Thoracic aorta (tissue), 2 donors: ENCODE measurements around the gene POC5. TPM values are rescaled to one million over a fixed set of nuclear protein-coding genes. Genes with fewer than 3 reads are reported as not detected.

Source experiments
- ATAC-seq: fragments of 150-250 bp; one replicate; pipeline ENCODE4 v1.8.0; 2017; ENCODE audit warnings: low read depth; ENCODE audit not compliant: insufficient number of reproducible peaks, low FRiP score
- DNase-seq: peaks from one replicate; pipeline ENCODE4 v3.0.0-alpha.2; 2020; ENCODE audit warnings: low spot score
- H3K27ac ChIP-seq, 2 donors: fragments of 200-600 bp; sonication (generic); 1 replicate in 1 of 2; 2 replicates in 1 of 2; pipeline ENCODE4 v1.5.1; 2016; ENCODE audit warnings: mild to moderate bottlenecking in 2 of 2, moderate library complexity in 2 of 2
- H3K27me3 ChIP-seq: fragments of 200-600 bp; sonication (generic); replicated peaks from 2 replicates; pipeline ENCODE4 v1.6.0; 2016; ENCODE audit warnings: mild to moderate bottlenecking; ENCODE audit not compliant: insufficient read depth
- H3K36me3 ChIP-seq: fragments of 200-600 bp; sonication (generic); one replicate; pipeline ENCODE4 v1.5.1; 2016
- H3K4me1 ChIP-seq, 2 donors: fragments of 200-600 bp; sonication (generic); 1 replicate in 1 of 2; 2 replicates in 1 of 2; pipeline versions ENCODE4 v1.5.1 to v1.6.0; 2016; ENCODE audit warnings: low read depth in 2 of 2, mild to moderate bottlenecking in 1 of 2; ENCODE audit not compliant: control insufficient read depth in 1 of 2
- H3K4me3 ChIP-seq: fragments of 200-600 bp; sonication (generic); 2 replicates; pipeline ENCODE4 v1.5.1; 2016; ENCODE audit warnings: mild to moderate bottlenecking
- H3K9me3 ChIP-seq: fragments of 200-600 bp; sonication (generic); 2 replicates; pipeline ENCODE4 v1.5.1; 2016
- total RNA-seq, 2 donors: library from RNA; depleted of rRNA; stranded (reverse); fragments of >200 nt; gene quantifications; one replicate each; pipeline versions ENCODE4 v1.1.0 to v1.2.3, GENCODE V29; 2016
- TF ChIP-seq, protein P1 (sequence below): fragments of 200-600 bp; sonication (generic); IDR thresholded peaks from one replicate; pipeline ENCODE4 v1.5.1; 2019; ENCODE audit warnings: antibody characterized with exemption

Gene POC5
- total RNA-seq, 2 donors from 2014 or later: 5.1 to 18.4 TPM

GRCh38 chr5:75716715-75717081 lies 539 bp downstream of the POC5 start:
- DNase-seq (no peak), ATAC-seq (no peak)
- Histone ChIP-seq H3K4me1 (peaks cover 4 to 11% of the 10 kb centered on the region in 2 donors), H3K9me3 (no peaks in the 10 kb centered on the region), H3K4me3 (peak overlapping the region; percentile 77), H3K27ac (peak overlapping the region; percentile 72 to 73), H3K36me3 (peaks cover 2% of the 10 kb centered on the region), H3K27me3 (no peaks in the 10 kb centered on the region)
- TF ChIP-seq, protein P1, sequence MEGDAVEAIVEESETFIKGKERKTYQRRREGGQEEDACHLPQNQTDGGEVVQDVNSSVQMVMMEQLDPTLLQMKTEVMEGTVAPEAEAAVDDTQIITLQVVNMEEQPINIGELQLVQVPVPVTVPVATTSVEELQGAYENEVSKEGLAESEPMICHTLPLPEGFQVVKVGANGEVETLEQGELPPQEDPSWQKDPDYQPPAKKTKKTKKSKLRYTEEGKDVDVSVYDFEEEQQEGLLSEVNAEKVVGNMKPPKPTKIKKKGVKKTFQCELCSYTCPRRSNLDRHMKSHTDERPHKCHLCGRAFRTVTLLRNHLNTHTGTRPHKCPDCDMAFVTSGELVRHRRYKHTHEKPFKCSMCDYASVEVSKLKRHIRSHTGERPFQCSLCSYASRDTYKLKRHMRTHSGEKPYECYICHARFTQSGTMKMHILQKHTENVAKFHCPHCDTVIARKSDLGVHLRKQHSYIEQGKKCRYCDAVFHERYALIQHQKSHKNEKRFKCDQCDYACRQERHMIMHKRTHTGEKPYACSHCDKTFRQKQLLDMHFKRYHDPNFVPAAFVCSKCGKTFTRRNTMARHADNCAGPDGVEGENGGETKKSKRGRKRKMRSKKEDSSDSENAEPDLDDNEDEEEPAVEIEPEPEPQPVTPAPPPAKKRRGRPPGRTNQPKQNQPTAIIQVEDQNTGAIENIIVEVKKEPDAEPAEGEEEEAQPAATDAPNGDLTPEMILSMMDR: no peak

- Histone ChIP-seq H3K4me3 (no peak overlapping the region), H3K27me3 (no peaks in the 10 kb centered on the region), H3K9me3 (no peaks in the 10 kb centered on the region), H3K4me1 (peaks cover 4 to 11% of the 10 kb centered on the region in 2 donors), H3K36me3 (peaks cover 2% of the 10 kb centered on the region), H3K27ac (no peak overlapping the region)
- no peak for ATAC-seq
- TF ChIP-seq, protein P1: no peak
- no peak for DNase-seq
Measured at GRCh38 chr5:75712091-75712490, 5.1 kb downstream of the POC5 start.

DNA sequence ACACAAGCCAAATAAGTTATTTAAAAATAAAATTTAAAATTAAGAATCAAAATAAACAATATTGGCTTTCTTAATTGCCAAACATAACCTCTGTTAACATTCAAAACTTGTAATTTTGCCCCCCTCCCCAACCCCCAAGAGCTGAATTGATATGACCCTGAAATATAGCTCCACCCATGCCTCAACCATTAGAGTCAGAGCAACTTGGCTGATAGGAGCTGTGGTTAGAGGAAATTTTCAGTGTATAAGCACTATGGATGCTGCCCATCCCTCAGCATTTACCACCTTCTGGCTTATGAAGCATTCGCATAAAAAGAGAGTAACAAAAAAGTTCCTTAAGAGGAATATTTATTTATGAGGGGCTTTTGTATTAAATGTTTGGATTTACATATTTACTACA lies 6.1 kb downstream of the POC5 start:
- DNase-seq (no peak), ATAC-seq (no peak)
- Histone ChIP-seq H3K4me1 (peaks cover 4 to 5% of the 10 kb centered on the region in 2 donors), H3K36me3 (peaks cover 2% of the 10 kb centered on the region), H3K27me3 (no peaks in the 10 kb centered on the region), H3K4me3 (no peak overlapping the region), H3K9me3 (no peaks in the 10 kb centered on the region), H3K27ac (no peak overlapping the region)
- TF ChIP-seq, protein P1: no peak

- no peaks in the 10 kb centered on the region for H3K4me1 ChIP-seq
- no peaks in the 10 kb centered on the region for H3K27me3 ChIP-seq
- no peak overlapping the region for H3K4me3 ChIP-seq
- H3K9me3 ChIP-seq: no peaks in the 10 kb centered on the region
- H3K27ac ChIP-seq: no peak overlapping the region
- DNase-seq (no peak), ATAC-seq (no peak)
- TF ChIP-seq, protein P1: no peak
- peaks cover 2% of the 10 kb centered on the region for H3K36me3 ChIP-seq
Measured at GRCh38 chr5:75710637-75711036, 6.6 kb downstream of the POC5 start.

- no peaks in the 10 kb centered on the region for H3K9me3 ChIP-seq
- no peak for ATAC-seq
- TF ChIP-seq, protein P1: no peak
Measured at GRCh38 chr5:75707911-75708509, 9.2 kb downstream of the POC5 start.

More at GRCh38 chr5:75707911-75708509, 9.2 kb downstream of the POC5 start:
- DNase-seq: no peak
- Histone ChIP-seq H3K27me3 (no peaks in the 10 kb centered on the region), H3K4me1 (no peaks in the 10 kb centered on the region), H3K4me3 (no peak overlapping the region), H3K36me3 (peaks cover 4% of the 10 kb centered on the region), H3K27ac (no peak overlapping the region)
